NAMALWA (cell line): Measurements from ENCODE around the gene KNSTRN.

Source experiments
- DNase-seq: peaks from one replicate; pipeline ENCODE4 v3.0.0-alpha.2; 2015; ENCODE audit warnings: low spot score

Gene KNSTRN

DNA sequence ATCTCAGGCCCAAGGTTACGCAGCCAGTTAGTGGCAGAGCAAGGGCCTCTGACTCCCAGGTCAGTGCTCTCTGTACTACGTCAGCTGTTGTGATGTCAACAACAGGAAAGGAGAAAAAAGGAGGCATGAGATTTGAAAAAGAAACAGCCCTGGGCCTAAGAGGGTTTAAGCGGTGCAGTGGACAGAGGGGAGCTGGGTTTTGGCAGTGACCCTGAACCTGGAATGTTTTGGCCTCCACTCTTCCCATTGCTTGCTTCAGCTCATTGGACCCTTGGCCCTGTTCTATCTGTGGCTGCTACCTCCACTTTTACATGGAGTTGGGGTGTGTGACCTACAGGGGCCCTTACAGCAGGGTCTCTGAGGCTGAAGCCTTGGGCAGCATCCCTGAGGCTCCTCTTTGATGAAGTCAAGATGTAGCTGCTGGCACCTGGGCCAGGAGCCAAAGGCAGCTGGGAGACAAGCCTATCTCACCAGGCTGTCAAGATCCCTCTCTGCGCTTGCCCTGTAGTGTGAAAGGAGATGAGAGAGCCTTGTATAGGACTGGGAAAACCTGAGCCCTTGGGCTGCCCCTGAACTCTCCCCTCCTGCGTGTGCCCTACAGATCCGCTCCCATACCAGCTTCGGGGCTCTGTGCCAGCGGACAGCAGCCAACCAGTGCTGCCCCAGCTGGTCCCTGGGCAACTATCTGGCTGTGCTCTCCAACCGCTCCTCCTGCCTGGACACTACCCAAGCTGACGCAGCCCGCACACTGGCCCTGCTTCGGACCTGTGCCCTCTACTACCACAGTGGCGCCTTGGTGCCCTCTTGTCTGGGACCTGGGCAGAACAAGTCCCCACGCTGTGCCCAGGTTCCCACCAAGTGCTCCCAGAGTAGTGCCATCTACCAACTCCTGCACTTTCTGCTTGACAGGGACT is 15.8 kb upstream of the KNSTRN start:
- no peak for DNase-seq

DNA sequence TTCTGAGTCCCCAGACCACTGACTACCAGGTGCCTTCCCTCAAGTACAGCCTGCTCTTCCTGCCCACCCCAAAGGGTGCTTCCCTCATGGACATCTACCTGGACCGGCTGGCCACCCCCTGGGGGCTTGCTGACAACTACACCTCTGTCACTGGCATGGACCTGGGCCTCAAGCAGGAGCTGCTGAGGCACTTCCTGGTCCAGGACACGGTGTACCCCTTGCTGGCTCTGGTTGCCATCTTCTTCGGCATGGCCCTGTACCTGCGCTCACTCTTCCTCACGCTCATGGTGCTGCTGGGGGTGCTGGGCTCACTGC is 15.2 kb upstream of the KNSTRN start:
- DNase-seq: no peak

DNA sequence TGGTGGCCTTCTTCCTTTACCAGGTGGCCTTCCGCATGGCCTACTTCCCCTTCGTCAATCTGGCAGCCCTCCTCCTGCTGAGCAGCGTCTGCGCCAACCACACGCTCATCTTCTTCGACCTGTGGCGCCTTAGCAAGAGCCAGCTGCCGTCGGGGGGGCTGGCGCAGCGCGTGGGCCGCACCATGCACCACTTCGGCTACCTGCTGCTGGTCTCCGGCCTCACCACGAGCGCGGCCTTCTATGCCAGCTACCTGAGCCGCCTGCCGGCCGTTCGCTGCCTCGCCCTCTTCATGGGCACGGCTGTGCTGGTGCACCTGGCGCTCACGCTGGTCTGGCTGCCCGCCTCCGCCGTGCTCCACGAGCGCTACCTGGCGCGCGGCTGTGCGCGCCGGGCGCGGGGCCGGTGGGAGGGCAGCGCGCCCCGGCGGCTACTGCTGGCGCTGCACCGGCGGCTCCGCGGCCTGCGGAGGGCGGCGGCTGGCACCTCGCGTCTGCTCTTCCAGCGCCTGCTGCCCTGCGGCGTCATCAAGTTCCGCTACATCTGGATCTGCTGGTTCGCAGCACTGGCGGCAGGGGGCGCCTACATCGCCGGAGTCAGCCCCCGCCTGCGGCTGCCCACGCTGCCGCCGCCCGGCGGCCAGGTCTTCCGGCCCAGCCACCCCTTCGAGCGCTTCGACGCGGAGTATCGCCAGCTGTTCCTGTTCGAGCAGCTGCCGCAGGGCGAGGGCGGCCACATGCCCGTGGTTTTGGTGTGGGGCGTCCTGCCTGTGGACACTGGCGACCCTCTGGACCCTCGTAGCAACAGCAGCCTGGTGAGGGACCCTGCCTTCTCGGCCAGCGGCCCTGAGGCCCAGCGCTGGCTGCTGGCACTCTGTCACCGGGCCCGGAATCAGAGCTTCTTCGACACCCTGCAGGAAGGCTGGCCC is 14.6 kb upstream of the KNSTRN start:
- DNase-seq: peak; percentile 94

DNA sequence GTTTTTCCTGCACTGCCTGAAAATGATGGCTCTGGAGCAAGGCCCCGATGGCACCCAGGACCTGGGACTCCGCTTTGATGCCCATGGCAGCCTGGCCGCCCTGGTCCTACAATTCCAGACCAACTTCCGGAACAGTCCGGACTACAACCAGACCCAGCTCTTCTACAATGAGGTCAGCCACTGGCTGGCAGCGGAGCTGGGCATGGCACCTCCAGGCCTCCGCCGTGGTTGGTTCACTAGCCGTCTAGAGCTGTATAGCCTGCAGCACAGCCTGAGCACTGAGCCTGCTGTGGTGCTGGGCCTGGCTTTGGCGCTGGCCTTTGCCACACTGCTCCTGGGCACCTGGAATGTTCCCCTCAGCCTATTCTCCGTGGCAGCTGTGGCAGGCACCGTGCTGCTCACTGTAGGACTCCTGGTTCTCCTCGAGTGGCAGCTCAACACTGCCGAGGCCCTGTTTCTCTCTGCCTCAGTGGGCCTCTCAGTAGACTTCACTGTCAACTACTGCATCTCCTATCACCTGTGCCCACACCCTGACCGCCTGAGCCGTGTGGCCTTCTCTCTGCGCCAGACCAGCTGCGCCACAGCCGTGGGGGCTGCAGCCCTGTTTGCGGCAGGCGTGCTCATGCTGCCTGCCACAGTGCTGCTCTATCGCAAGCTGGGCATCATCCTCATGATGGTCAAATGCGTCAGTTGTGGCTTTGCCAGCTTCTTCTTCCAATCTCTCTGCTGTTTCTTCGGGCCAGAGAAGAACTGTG is 13.6 kb upstream of the KNSTRN start:
- DNase-seq: no peak

DNA sequence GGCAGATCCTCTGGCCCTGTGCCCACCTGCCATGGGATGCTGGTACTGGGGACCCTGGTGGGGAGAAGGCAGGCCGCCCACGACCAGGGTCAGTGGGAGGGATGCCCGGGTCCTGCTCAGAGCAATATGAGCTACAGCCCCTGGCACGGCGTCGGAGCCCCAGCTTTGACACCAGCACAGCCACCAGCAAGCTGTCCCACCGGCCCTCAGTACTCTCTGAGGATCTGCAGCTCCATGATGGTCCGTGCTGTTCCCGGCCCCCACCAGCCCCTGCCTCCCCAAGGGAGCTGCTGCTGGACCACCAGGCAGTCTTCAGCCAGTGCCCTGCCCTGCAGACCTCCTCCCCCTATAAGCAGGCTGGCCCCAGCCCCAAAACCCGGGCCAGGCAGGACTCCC is 13.0 kb upstream of the KNSTRN start:
- DNase-seq: no peak

DNA sequence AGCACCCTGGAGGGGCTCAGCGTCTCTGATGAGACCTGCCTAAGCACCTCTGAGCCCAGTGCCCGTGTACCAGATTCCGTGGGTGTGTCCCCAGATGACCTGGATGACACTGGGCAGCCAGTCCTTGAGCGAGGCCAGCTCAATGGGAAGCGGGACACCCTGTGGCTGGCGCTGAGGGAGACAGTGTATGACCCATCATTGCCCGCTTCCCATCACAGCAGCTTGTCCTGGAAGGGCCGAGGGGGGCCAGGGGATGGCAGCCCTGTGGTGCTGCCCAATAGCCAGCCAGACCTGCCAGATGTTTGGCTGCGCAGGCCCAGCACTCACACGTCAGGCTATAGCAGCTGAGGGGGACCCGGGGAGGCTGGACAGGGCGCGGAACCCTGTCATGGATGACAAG is 12.6 kb upstream of the KNSTRN start:
- no peak for DNase-seq

DNA sequence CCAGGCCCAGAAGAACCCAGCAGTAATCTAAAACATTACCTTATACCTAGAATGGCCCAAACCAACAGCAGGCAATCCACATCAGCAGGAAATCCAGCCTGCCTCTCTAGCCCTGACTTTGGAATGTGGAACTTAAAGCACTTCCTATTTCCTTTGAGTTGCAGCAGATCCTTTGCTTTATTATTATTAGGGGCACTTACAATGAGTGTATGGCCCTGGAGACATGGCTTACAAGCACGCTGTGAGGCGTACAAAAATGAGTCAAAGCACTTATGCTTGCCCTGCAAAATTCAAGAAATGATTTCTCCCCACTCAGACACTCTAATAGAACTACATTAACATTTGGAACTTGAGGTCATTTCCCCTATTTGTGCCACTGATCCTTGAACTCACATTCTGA is 9.5 kb upstream of the KNSTRN start:
- DNase-seq: no peak

DNA sequence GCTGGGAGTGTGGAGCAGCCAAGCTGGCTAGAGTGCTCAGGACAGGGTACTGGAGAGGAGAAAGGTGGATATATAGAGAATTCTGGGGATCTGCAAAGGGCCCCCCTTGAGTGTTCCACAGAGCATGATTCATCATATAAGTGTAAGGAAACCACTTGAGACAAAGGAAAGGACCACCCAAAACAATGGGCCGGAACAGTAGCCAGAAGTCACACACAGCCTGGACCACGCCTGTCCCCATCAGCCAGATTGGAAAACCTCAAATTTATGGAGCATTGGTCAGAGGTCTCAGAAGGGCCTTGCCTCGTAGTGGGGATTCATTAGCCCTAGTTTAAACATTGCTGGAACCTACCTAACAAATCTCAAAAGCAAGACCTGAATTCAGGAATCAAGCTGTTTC is 4.9 kb upstream of the KNSTRN start:
- no peak for DNase-seq

DNA sequence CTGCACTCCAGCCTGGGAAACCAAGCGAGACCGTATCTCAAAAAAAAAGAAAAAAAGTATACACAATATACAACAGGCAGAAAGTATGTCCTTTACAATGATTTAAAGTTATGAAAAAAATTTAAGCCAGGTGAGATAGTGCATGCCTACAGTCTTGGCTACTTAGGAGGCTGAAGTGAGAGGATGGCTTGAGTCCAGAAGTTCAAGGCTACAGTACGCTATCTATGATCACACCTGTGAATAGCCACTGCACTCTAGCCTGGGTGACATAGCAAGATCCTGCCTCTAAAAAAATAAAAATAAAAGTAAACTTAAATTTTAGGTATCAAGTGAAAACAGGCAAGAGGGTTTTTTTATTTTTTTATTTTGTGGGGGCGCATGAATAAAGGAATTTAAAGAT is 3.1 kb upstream of the KNSTRN start:
- DNase-seq: no peak

DNA sequence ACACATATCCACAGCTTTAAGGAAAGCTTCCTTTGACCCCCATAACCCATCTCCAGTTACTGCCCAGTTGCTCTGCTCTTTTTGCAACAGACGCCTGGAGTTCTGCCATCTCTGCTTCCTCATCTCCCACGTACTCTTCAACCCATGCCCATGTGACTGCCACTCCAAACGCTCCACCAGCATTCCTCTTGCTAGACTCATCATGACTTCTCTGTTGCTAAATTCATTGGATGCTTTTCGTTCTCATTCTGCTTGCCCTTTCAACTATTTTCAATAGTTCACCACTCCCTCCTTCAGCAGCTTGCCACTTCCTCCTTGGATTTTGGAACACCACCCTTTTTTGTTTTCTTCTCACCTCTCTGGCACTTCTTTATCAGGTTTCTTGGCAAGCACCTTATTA is 2.7 kb upstream of the KNSTRN start:
- DNase-seq: no peak

DNA sequence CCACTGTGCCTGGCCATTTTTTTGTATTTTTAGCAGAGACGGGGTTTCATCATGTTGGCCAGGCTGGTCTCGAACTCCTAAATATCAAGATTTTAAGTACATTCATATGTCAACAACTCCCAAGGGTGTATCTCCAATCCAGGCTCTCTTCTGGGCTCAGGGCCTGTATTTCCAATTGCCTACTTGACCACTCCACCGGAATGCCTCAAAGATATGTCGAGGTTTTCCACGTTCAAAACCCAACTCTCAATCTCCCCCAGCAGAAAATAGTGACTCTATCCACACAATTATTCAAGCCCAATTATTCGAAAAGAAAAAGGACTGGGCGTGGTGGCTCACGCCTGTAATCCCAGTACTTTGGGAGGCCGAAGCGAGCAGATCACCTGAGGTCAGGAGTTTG is 1.9 kb upstream of the KNSTRN start:
- DNase-seq: no peak

DNA sequence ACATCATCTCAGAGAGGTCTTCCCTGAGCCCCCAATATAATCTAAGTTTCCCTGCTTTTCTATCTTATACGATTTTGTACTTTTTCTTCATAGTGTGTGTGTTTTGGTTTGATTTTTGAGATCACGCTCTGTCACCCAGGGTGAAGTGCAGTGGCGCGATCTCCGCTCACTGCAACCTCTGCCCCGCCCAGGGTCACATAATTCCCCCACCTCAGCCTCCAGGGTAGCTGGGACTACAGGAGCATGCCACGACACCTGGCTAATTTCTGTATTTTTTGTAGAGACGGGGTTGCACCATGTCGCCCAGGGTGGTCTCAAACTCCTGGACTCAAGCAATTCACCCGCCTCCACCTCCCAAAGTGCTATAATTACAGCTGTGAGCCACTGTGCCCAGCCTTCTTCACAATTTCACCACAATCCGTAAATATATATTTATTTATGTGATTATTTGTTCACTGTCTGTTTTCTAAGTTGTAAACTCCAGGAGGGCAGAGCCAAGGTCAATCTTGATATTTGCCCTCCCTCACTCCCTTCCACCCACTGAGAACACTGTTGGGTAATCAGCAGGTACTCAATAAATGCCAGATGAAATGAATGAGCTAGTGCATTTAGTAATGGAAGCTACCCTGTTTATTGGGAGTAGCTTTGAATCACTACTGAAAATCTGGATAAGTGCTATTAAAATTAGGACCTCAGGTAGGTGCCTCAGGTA is 547 bp upstream of the KNSTRN start:
- DNase-seq: no peak

DNA sequence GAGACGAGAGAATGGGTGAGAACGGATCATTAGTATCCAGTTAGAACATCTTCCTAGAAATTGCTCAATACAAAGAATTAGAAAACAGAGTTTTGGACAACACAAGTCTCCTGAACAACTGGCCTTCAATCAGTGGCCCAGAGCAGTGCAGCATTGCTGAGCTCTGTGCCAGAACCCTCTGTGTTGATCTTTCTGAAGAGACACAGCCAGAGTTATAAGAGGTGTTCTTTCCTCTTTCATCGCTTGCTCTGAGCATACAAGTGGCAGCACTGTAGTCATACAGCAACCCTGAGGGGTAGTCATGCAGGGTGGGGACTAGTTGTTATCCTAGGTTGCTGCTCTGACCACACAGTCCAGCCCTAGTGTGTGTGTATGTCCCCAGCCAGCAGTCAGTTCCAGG is 4.0 kb downstream of the KNSTRN start:
- no peak for DNase-seq

DNA sequence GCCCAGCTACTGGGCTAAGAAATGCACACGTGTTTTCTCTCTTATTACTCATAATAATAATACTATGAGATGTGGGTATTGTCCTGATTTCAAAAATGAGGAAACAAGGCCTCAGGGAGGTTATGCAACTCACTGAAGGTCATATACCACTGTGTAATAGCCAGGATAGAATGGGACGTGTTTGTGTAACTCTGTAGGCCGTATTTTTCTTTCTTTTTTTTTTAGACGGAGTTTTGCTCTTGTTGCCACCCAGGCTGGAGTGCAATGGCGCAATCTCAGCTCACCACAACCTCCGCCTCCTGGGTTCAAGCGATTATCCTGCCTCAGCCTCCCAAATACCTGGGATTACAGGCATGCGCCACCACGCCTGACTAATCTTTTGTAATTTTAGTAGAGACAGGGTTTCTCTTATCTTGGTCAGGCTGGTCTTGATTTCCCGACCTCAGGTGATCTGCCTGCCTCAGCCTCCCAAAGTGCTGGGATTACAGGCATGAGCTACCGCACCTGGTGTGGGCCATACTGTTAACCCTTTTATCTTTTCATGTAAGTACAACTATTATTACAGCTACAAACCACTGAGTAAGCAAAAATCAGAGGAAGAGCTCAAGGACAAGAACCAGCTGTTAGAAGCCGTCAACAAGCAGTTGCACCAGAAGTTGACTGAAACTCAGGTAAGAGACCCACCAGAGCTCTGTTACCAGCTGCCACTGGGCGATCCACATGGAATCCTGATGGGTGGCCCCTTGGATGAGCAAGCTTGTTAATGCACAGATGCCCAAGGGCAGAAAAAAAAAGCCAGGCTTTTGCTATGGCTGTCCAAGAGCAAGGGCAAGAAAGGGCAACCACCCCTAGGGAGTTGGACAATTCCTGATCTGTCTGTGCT is 6.7 kb downstream of the KNSTRN start:
- no peak for DNase-seq

DNA sequence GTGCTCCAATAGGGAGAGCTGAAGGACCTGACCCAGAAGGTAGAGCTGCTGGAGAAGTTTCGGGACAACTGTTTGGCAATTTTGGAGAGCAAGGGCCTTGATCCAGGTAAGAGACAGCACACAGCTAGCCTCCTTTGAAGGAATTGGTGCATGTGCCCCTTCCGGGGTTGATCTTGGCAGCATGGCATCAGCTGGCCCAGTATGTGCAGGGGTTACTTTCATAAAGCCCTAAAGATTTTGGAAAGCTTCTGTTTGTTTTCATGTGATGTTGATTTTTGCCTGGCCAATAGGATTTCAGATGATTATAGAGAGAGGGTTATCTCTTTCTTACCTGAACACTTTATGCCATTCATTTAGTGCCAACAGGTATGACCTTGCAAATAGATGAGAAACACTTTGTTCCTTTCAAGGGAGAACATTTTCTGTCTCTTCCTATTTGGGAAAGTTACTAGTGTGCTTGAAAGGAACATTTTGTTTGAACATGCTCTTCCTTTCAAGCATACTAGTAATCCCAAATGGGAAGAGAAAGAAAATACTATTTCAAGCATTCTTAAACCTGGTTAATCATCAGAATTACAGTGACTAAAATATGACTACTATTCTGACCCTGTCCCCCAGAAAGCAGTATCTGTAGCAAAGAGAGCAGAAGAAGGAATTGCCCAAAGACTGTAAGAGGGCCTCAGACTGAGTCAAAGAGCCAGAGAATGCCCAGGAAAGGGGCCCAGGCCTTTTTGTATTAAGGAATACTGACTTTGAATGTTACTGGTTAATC is 7.5 kb downstream of the KNSTRN start:
- DNase-seq: no peak

DNA sequence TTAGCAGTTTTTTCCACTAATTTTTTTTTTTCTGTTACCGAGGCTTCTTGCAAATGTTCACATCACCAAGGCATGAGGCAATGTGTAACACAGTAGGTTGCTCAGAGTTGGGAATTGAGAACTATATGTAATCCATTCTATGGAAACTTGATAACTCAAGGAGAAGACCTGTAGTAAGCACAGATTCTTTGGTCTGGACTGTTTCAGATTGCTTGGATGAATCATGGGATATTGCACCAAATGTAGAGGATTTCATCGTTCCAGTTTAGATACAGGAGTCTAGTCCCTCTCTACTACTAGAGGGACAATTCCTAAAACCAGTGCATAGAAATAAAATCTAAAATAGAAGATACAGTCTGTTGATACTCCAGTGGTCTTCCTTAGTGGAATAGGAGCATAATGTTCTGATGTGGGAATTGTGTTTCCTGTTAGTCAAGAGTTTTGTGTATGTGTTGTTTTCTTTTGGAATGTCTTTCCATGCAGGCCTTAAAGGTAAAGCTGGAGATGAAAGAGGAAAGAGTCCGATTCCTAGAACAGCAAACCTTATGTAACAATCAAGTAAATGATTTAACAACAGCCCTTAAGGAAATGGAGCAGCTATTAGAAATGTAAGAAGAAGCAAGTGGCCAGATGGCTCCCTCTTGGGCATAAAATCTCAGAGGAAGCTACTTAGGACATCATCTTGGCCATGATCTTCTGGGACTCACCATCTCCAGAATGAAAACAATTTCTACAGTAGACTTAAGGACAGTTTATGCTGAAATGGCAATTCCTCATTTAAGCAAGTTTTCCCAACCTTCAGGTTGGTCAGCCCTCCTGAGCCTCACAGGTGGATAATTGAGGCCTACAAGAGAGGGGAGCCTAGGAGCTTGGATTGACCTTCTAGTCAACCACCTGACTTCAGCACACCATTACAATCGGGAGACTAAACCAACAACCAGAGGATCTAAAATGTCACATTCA is 10.7 kb downstream of the KNSTRN start:
- no peak for DNase-seq

DNA sequence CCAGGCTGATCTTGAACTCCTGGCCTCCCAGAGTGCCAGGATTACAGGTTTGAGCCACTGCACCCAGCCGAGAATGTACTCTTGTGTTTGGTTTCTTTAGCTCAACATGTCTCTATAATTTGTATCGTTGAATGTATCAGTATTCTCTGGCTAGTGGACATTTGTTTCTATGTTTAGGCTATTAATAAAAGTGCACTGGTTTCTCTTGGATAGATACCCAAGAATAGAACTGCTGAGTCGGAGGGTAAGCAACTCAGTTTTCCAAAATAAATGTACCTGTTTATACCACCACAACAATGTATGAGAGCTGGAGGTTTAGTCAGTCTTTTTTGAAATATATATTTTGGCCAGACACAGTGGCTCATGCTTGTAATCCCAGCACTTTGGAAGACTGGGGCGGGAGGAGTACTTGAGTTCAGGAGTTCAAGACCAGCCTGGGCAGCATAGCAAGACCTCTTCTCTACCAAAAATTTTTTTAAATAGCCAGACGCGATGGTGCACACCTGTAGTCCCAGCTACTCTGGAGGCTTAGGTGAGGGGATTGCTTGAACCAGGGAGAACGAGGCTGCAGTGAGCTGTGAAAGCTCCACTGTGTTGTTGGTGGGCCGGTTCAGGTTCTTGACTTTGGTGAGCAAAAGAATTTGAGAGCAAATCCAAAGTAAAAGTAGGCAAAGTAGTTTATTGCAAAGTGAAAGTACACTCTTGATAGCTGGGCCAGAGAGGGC is 15.3 kb downstream of the KNSTRN start:
- no peak for DNase-seq

DNA sequence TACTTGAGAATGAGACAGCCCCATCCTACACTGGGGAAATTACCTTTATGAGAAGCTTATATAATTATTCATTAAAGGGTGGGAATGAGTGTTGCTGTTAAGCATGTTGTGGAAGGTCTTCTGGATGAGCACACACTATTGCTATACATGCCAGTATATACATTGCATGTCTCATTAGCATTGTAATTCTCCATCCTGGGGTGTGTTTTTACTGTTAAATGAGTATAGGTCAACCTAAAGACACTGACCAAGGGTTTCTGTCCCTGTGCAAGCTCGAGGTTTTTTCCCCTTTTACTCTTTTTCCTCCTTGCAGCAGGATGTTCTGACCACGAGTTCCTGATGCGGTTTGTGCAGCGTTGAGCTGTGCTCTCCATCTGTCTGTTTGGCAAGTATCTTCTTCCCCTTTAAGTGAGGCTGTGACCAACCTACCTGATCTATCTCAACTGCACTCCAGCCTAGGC is 15.9 kb downstream of the KNSTRN start:
- peak; percentile 42 for DNase-seq
